ENCODE data around the gene ZNF200. TPM values are rescaled to one million over a fixed set of nuclear protein-coding genes. Genes with fewer than 3 reads are reported as not detected.
"Not testable (repeated sequence)": the region's sequence is repeated elsewhere in the genome, so short reads cannot be mapped to it uniquely, and the experiment has no call there.

ZNF200 gene
- total RNA-seq, 4 donors from 2014 or later, result 4.9 to 13.0 (median 7.4) TPM

- intact Hi-C loops (cut with DNase I; ENCODE audit: low total_unique reads), result no loop called here
- DNase-seq, result no peak
- TF ChIP-seq POLR2A (IDR thresholded peaks at IDR 0.05) (no peak), EP300 (IDR thresholded peaks at IDR 0.05; ENCODE audit: low read depth) (no peak), POLR2AphosphoS5 (IDR thresholded peaks at IDR 0.05) (no peak), CTCF (IDR thresholded peaks at IDR 0.05) (no peak)
- 63 to 71% methylated on average over 9 to 23 of the region's 23 CpGs for WGBS, 2 donors (ENCODE audit: low coverage in 1 of 2)
- peaks cover 100% of the 10 kb centered on the region for H3K27me3 ChIP-seq
- no peaks in the 10 kb centered on the region for H3K9me3 ChIP-seq
- in situ Hi-C loops (cut with MboI; ENCODE audit: low pct_ligation_motif_present in 1 of 4, low pct_unique_long_range_greater_than_20kb in 1 of 4, low sequenced_read_pairs in 3 of 4), result no loop called here
- no peak overlapping the region for H3K27ac ChIP-seq
- peaks cover 5 to 40% (median 32%) of the 10 kb centered on the region in 4 donors for H3K4me1 ChIP-seq
- H3K36me3 ChIP-seq, result no peaks in the 10 kb centered on the region
- no peak overlapping the region for H3K4me3 ChIP-seq
Observed at GRCh38 chr16:3186946-3187690, 47.8 kb downstream of the ZNF200 start.

GRCh38 chr16:3183445-3184139 lies 51.4 kb downstream of the ZNF200 start:
- 7 to 12% methylated on average over 11 to 41 of the region's 42 CpGs for WGBS, 2 donors (ENCODE audit: low coverage in 1 of 2)
- Histone ChIP-seq H3K4me1 (peaks cover 0 to 21% (median 19%) of the 10 kb centered on the region in 4 donors), H3K27me3 (peaks cover 100% of the 10 kb centered on the region), H3K27ac (no peak overlapping the region), H3K9me3 (no peaks in the 10 kb centered on the region), H3K36me3 (no peaks in the 10 kb centered on the region), H3K4me3 (peak overlapping the region in 2 of 4 donors; percentile 22 to 35)
- TF ChIP-seq POLR2AphosphoS5 (IDR thresholded peaks at IDR 0.05) (no peak), EP300 (IDR thresholded peaks at IDR 0.05; ENCODE audit: low read depth) (no peak), CTCF (IDR thresholded peaks at IDR 0.05) (no peak), POLR2A (IDR thresholded peaks at IDR 0.05) (no peak)
- in situ Hi-C loops (cut with MboI; ENCODE audit: low pct_ligation_motif_present in 1 of 4, low pct_unique_long_range_greater_than_20kb in 1 of 4, low sequenced_read_pairs in 3 of 4) (no loop called here), intact Hi-C loops (cut with DNase I; ENCODE audit: low total_unique reads) (no loop called here)
- no peak for DNase-seq

GRCh38 chr16:3182608-3183444 lies 52.1 kb downstream of the ZNF200 start:
- H3K4me1 ChIP-seq, result peaks cover 0 to 15% (median 14%) of the 10 kb centered on the region in 4 donors
- peak overlapping the region in 2 of 4 donors; percentile 22 to 35 for H3K4me3 ChIP-seq
- no peak overlapping the region for H3K27ac ChIP-seq
- no peaks in the 10 kb centered on the region for H3K36me3 ChIP-seq
- WGBS, 2 donors (ENCODE audit: low coverage in 1 of 2), result 7% methylated on average over 69 of the region's 72 CpGs; no CpG with 5 or more reads in 1 of the 2 donors
- H3K27me3 ChIP-seq, result peaks cover 100% of the 10 kb centered on the region
- intact Hi-C loops (cut with DNase I; ENCODE audit: low total_unique reads) (no loop called here), in situ Hi-C loops (cut with MboI; ENCODE audit: low pct_ligation_motif_present in 1 of 4, low pct_unique_long_range_greater_than_20kb in 1 of 4, low sequenced_read_pairs in 3 of 4) (no loop called here)
- peak; percentile 35 for DNase-seq
- no peak for TF ChIP-seq POLR2AphosphoS5 (IDR thresholded peaks at IDR 0.05)
- peak; percentile 17 to 35 (median 25) for TF ChIP-seq CTCF (IDR thresholded peaks at IDR 0.05)
- H3K9me3 ChIP-seq, result no peaks in the 10 kb centered on the region

GRCh38 chr16:3182293-3182607 lies 52.7 kb downstream of the ZNF200 start:
- H3K4me3 ChIP-seq; DNase-seq; intact Hi-C loops (cut with DNase I; ENCODE audit: low total_unique reads); in situ Hi-C loops (cut with MboI; ENCODE audit: low pct_ligation_motif_present in 1 of 4, low pct_unique_long_range_greater_than_20kb in 1 of 4, low sequenced_read_pairs in 3 of 4); H3K36me3 ChIP-seq; H3K27ac ChIP-seq; H3K9me3 ChIP-seq: not testable (repeated sequence)
- WGBS, 2 donors (ENCODE audit: low coverage in 1 of 2), result 27 to 35% methylated on average over 7 to 8 of the region's 8 CpGs
- Histone ChIP-seq H3K27me3 (peaks cover 100% of the 10 kb centered on the region), H3K4me1 (peaks cover 0 to 15% (median 14%) of the 10 kb centered on the region in 4 donors)
